HG03095 (cell line): ENCODE results near the gene PRPH.
A peak's percentile ranks its signal among the peaks of the same experiment; 100 is the strongest.
"Not testable (repeated sequence)": the region's sequence is repeated elsewhere in the genome, so short reads cannot be mapped to it uniquely, and the experiment has no call there.

Experiments used
- ATAC-seq: cut with Tn5 transposase; IDR thresholded peaks from one replicate; pipeline ENCODE4 v1.9.1; 2021; ENCODE audit warnings: moderate library complexity; ENCODE audit not compliant: unreplicated experiment

PRPH gene

DNA sequence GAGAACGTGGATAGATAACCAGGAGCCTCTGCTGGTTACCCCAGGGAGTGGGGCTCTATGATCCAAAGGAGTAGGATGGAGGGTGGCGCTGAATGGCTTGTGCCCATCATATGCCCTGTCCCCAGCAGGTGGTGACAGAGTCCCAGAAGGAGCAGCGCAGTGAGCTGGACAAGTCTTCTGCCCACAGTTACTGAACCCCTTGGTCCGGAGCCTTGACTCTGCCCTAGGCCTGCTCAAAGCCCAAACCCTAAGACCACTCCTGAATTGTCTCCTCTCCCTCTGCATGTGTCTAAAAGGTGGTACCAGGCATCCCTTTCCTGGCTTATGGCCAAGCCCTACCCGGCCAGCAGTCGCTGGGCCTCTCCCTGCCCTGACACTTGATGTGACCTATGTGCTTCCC, 3.2 kb downstream of the PRPH start:
- no peak for ATAC-seq

DNA sequence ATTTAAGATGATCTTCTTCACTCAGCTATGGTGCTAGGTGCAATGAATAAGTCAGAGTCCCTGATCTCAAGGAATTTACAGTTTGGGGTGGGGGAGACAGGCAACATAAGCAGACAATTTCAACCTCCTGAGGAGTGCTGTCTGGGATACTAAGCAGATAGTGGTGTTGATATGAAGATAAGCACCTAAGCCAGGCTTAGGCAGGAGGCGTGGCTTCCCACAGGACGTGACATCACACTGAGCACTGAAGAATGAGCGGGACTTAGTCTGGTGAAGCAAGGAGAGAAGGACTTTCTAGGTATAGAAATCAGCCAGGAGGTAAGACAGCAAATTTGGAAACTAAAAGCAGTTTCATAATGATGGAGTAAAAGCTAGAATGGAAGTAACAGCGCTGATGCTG, 6.8 kb downstream of the PRPH start:
- ATAC-seq, result no peak

DNA sequence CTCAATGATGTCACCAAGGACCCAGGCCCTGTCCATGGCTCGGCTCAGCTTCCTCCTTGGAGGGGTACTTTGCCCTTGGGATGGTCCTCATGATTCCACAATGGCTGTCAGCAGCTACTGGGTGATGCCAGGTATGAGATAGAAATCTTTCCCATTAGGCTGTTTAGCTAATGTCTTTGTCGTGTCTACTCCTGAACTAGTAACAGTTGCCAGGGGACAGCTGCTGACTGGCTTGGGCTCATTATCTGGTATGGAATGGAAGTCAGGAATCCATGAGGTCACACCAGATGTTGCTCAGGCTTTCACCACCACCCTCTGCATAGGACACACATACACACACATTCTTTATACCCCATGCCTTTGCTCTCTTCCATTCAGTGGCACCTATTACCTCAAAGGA, 9.2 kb downstream of the PRPH start:
- ATAC-seq, result no peak

DNA sequence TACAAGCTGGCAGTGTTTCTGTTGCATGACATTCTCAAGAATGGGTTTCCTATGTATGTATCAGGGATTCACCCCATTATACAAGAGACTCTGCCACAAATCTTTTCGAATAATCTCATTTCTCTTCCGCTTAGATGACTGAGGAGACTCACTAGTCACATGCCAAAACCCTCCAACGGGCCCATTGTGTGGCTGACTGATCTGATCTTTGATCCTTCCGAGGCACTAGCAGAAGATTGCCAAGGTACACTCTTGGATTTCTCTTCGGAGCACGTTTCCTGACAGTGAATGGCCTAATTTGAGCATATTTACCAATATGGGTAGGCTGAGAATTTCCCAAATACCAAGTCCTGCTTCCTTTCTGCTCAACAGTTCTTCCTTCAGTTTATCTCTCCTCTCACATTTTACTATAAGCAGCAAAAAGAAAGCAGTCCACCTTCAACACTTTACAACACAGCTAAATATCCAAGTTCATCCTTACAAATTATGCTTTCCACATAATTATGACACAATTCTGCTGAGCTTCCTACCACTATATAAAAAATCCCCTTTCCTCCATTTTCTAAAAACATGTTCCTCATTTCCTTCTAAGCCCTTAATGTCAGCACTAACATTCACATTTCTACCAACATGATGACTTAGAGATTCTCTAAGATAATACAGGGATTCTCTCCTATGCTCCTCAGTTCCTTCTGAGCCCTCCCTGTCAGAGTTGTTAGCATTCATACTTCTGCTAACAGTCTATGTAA, 11.0 kb downstream of the PRPH start:
- ATAC-seq, result no peak

DNA sequence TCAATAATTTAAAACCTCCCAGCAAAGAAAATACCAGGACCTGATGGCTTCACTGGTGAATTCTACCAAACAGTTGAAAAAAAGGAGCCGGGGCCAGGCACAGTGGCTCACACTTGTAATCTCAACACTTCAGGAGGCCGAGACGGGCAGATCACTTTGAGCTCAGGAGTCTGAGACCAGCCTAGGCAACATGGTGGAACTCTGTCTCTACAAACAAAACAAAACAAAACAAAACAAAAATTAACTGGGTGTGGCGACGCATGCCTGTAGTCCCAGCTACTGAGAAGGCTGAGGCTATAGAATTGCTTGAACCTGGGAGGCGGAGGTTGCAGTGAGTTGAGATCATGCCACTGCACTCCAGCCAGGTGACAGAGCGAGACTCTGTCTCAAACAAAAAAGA, 14.4 kb downstream of the PRPH start:
- no peak for ATAC-seq

DNA sequence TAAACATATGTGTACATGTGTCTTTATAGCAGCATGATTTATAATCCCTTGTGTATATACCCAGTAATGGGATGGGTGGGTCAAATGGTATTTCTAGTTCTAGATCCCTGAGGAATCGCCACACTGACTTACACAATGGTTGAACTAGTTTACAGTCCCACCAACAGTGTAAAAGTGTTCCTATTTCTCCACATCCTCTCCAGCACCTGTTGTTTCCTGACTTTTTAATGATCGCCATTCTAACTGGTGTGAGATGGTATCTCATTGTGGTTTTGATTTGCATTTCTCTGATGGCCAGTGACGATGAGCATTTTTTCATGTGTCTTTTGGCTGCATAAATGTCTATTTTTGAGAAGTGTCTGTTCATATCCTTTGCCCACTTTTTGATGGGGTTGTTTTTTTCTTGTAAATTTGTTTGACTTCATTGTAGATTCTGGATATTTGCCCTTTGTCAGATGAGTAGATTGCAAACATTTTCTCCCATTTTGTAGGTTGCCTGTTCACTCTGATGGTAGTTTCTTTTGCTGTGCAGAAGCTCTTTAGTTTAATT, 15.6 kb downstream of the PRPH start:
- not testable (repeated sequence) for ATAC-seq

DNA sequence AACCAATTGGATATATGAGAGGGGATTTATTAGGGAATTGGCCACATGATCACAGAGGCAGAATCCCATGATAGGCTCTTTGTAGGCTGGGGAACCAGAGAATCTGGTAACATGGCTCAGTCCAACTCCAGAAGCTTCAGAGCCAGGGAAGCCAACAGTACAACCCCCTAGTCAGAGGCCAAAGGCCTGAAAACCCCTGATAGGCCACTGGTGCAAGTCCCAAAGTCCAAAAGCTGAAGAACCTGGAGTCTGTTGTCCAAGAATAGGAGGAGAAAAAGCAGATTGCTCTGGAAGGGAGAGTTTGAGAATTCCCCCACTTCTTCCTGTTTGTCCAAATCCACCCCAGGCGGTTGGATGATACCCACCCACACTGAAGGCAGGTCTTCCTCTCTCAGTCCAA, 19.9 kb downstream of the PRPH start:
- ATAC-seq, result no peak

DNA sequence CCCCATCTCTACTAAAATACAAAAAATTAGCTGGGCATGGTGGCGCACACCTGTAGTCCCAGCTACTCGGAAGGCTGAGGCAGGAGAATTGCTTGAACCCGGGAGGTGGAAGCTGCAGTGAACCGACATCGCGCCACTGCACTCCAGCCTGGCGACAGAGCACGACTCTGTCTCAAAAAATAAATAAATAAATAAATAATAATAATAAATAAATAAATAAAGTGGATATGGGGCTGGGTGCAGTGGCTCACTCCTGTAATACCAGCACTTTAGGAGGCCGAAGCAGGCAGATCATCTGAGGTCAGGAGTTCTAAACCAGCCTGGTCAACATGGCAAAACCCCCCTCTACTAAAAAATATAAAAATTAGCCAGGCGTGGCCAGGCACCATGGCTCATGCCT, 22.2 kb downstream of the PRPH start:
- ATAC-seq, result not testable (repeated sequence)

DNA sequence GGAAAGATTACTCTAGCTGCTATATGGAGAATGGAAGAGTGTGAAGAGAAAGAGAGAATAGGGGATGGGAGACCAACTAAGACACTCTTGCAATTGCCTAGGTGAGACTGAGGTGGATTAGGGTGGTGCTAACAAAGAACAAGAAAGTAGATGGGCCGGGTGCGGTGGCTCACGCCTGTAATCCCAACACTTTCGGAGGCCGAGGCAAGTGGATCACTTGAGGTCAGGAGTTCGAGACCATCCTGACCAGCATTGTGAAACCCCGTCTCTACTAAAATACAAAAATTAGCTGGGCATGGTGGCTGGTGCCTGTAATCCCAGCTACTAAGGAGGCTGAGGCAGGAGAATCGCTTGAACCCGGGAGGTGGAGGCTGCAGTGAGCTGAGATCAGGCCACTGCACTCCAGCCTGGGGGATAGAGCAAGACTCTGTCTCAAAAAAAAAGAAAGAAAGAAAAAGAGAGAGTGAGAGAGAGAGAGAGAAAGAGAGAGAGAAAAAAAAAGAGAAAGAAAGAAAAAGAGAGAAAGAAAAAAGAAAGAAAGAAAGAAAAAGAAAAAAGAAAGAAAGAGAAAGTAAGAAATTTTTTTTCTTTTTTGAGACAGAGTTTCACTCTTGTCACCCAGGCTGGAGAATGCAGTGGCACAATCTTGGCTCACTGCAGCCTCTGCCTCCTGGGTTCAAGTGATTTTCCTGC, 25.6 kb downstream of the PRPH start:
- ATAC-seq, result not testable (repeated sequence)

DNA sequence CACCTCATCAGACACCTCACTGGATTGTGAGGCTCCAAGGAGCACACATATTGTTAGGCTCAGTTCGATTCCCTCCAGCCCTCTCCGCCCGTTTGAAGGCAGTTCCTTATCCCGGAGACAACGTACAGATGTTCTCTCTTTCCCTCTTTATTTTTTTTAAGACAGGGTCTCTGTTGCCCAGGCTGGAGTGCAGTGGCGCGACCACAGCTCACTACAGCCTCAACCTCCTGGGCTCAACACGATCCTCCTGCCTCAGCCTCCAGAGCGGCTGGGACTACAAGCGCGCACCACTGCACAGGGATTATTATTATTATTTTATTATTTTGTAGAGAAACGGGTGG, 27.4 kb downstream of the PRPH start:
- no peak for ATAC-seq

DNA sequence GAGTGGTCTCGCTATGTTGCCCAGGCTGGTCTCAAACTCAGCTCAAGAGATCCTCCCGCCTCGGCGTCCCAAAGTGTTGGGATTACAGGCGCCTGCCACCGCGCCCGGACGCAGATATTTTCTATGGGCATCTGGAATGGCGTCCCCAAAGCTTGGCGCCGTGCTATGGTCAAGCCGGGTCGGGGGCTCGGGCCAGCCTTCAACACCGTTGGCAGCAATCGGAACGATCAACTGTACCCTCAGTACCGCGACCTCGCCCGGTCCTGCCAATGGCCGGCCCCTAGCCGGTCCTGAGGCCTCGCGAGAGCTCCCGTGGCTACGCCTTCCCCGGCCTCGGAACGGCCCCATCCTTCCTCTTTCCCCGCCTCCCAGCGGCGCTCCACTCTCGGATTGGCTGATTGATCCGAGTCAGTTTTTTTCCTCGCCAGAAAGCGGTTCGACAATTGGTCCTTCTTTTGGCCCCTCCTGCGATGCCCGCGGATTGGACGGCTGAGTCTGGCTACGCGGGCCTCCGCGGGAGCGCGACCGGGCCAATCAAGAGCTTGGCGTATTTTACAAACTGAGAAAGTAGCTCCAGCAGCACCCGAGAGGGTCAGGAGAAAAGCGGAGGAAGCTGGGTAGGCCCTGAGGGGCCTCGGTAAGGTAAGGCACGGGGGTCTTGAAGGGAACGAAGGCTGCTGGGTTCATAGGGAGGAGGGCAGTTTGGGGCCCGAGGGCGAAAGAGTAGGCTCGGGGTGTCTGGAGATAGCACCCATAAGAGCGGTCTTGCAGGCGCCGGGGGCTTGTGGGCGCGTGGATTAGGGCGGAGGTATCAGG, 28.0 kb downstream of the PRPH start, which contains the start of gene TROAP:
TROAP (plus strand) TSS at position 548 of the 816 bp plus-strand sequence. CDS start 354 bp downstream, outside the sequence.
- peak; percentile 94 for ATAC-seq

DNA sequence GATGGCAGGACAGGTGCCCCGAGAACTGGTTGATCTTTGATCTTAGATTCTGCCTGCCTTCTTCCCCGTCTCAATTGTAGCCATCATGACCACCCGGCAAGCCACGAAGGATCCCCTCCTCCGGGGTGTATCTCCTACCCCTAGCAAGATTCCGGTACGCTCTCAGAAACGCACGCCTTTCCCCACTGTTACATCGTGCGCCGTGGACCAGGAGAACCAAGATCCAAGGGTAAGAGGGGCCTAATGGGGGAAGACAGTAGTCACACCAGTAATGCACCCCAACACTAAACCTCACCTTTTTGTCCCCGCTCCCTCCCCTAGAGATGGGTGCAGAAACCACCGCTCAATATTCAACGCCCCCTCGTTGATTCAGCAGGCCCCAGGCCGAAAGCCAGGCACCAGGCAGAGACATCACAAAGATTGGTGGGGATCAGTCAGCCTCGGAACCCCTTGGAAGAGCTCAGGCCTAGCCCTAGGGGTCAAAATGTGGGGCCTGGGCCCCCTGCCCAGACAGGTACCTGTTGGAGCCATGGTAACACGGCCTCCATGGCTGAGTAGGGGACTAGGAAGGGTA, 28.7 kb downstream of the PRPH start:
- ATAC-seq, result no peak

DNA sequence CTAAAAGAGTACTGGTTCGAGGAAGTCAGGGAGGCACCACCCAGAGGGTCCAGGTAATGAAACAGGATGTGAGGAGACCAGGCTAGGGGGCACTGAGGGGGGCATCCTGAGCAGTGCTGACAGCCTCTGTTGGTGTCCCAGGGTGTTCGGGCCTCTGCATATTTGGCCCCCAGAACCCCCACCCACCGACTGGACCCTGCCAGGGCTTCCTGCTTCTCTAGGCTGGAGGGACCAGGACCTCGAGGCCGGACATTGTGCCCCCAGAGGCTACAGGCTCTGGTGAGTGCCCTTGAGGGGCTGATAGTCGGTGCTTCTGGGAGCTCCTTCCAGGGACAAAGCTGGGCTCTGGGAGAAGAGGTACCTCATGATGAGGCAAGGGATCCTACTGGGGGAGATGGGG, 30.7 kb downstream of the PRPH start:
- ATAC-seq, result no peak

DNA sequence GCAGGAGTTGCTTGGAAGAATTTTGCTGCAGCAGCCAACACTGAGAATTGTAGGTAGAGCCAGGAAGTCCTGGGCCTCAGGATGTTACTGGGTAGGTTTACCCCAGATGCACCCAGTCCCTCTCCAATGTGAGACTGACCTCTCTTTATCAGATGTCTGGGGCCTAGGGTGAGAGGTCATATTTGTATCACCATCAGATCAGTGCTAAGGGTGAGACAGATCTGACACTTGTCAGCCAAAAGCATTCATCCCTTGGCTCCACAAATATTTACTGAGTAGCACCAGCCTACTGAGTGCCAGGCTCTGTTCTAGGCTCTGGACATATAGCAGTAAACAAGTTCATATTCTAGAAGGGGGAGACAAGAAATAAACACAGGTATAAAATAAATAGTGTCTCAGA, 32.4 kb downstream of the PRPH start:
- no peak for ATAC-seq

DNA sequence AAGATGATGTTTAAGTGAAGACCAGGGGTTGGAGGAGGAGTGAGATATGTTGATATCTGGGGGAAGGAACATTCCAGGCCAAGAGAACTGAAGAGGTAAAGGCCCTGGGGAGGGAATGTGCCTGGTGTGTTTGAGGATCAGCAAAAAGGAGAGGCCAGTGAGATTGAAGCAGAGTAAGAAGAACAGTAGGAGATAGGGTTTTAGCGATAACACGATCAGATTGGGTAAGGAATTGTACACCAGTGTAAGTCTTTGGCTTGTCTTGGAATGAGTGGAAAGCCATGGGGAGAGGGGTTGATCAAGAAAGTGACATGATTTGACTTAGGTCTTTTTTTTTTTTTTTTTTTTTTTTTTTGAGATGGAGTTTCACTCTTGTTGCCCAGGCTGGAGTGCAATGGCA, 32.9 kb downstream of the PRPH start:
- ATAC-seq, result no peak

DNA sequence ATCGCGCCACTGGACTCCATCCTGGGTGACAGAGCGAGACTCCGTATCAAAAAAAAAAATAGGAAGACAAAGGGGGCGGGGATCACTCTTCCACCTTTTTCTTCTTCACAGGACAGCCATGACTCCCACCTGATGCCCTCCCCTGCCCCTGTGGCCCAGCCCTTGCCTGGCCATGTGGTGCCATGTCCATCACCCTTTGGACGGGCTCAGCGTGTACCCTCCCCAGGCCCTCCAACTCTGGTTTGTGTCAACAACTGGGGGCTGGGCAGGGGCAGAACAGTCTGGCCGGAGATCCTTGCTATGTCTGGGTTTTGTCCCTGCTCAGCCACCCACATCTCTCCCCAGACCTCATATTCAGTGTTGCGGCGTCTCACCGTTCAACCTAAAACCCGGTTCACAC, 33.9 kb downstream of the PRPH start:
- ATAC-seq, result no peak

DNA sequence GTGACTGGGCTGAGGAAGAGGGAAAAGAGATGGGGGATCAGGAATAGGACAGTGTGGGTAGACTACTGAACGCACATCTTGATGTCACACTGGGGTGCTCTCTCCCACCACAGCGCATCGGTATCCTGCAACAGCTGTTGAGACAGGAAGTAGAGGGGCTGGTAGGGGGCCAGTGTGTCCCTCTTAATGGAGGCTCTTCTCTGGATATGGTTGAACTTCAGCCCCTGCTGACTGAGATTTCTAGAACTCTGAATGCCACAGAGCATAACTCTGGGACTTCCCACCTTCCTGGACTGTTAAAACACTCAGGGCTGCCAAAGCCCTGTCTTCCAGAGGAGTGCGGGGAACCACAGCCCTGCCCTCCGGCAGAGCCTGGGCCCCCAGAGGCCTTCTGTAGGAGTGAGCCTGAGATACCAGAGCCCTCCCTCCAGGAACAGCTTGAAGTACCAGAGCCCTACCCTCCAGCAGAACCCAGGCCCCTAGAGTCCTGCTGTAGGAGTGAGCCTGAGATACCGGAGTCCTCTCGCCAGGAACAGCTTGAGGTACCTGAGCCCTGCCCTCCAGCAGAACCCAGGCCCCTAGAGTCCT, 35.2 kb downstream of the PRPH start:
- no peak for ATAC-seq

DNA sequence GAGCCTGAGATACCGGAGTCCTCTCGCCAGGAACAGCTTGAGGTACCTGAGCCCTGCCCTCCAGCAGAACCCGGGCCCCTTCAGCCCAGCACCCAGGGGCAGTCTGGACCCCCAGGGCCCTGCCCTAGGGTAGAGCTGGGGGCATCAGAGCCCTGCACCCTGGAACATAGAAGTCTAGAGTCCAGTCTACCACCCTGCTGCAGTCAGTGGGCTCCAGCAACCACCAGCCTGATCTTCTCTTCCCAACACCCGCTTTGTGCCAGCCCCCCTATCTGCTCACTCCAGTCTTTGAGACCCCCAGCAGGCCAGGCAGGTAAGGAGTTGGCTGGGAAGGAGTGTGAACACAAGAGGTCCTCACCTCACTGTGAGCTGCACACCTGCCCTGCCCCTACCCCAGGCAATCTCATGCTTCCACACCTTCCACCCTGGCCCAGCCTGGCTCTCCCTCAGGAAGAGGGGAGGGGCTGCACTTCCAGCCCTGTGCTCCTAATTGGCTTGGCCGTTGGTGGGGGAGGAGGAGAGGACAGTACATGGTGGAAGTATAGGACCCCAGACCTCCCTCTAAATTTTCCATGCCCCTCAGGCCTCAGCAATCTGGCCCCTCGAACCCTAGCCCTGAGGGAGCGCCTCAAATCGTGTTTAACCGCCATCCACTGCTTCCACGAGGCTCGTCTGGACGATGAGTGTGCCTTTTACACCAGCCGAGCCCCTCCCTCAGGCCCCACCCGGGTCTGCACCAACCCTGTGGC, 35.9 kb downstream of the PRPH start:
- ATAC-seq, result no peak

DNA sequence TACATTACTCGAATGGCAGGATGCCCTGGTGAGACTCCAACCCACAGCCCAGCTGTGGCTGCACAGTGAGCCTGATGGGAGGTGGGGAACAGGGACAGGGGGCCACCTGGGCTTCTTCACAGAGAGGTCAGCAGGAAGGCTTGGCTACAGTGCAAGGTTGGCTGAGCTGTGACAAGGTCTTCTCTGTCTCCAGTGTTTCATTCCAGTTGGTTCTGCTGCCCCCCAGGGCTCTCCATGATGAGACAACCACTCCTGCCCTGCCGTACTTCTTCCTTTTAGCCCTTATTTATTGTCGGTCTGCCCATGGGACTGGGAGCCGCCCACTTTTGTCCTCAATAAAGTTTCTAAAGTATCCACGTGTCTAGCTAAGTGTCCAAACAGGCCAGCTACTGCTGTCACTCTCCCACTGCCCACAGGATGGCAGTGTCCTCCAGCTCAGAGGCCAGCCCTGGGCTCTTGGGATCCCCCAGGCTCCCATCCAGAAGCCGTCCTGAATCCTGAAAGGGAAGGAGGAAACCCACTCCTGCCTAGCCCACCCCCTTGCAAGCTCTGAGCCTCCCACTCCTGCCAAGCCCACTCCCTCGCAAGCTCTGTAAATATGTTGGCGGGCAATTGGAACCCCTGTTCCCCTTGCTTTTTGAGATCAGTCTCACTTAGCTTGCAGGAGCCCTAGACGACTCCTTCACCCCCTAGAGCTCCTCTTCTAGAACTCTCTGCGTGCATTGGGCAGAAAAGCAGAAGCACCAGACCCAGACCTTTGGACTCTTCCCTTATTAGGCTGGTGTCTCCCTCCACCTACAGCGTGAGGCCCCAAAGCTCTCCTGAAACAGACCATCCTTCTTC, 36.7 kb downstream of the PRPH start:
- no peak for ATAC-seq
